GM18508 (cell line): Measurements from ENCODE around the gene GRK5.
A peak's percentile ranks its signal among the peaks of the same experiment; 100 is the strongest.
"Not testable (repeated sequence)": the region's sequence is repeated elsewhere in the genome, so short reads cannot be mapped to it uniquely, and the experiment has no call there.

Experiments used
- ATAC-seq: cut with Tn5 transposase; IDR thresholded peaks from one replicate; pipeline ENCODE4 v1.9.1; 2021; ENCODE audit warnings: moderate number of reproducible peaks; ENCODE audit not compliant: insufficient read depth, unreplicated experiment

GRK5 gene

DNA sequence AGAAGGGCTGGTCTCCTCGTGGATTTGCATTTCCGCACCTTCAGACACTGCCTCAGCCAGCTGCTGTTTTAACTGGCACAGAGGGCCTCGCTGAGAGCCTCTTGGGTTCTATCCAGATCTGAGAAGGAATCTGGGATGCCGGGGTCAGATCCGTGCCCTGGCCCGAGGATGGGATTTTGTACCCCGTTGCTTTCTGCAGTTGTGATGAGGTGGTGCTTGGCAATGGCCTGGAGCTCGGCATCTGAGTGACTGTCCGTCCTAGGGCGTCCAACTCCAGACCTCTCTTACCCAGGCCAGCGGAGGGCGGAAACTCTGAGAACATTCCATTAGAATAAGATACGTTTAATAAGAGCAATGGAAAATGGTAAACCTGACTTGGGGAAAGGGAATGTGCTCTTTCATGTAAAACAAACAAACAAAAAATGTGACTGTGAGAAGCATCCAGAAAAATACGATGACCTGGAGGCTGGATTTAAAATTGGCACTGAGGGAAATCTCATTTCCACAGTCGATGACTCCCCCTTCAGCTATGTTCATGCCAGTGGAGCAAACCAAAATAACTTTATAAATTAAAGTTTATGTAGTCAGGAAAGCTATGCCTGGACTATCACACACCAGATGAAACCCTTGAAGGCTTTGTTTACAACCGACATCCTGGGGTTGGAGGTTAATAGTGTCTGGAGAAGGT, 39.6 kb downstream of the GRK5 start:
- no peak for ATAC-seq

DNA sequence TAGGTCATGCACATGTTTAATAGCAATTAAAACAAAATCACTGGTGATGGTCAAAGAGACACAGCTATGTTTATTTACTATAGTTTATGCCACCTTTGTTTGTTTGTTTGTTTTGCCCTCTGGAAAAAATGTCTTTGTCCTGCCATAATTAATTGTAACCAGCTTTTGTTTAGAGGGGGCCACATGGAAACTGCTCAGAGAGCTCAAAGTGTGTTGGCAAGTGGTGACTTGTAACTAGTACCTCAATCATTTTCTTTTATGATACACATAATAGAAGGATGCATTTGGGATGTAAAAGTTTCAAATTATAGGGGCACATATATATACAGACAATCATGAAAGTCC, 40.2 kb downstream of the GRK5 start:
- no peak for ATAC-seq

DNA sequence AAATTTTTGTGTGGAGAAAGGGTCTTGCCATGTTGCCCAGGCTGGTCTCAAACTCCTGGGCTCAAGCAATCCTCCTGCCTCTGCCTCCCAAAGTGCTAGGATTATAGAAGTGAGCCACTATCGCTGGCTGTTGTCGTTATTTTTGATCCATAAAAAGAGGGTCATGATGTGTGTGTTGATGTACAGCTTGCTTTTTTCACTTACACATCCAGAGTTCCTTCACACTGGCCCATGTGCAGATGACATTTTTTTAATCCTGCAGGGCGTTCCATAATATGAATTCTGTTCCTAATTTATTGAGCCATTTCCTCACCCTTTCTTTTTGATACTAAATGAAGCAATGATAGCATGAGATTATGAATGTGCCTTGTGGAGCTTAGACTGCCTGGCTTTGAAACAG, 40.8 kb downstream of the GRK5 start:
- no peak for ATAC-seq

DNA sequence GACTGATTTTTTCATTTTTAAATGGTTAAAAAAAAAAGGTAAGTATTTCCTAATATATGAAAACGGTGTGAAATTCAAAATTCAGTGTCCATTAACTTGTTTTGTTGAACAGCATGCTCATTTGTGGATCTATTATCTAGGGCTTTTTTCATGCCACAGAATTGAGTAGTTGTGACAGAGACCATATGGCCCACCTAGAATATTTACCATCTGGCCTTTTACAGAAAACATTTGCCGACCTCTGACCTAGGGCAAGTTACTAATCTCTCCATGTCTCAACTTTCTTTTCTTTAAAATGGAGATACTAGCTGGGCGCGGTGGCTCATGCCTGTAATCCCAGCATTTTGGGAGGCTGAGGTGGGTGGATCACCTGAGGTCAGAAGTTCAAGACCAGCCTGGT, 41.3 kb downstream of the GRK5 start:
- no peak for ATAC-seq

DNA sequence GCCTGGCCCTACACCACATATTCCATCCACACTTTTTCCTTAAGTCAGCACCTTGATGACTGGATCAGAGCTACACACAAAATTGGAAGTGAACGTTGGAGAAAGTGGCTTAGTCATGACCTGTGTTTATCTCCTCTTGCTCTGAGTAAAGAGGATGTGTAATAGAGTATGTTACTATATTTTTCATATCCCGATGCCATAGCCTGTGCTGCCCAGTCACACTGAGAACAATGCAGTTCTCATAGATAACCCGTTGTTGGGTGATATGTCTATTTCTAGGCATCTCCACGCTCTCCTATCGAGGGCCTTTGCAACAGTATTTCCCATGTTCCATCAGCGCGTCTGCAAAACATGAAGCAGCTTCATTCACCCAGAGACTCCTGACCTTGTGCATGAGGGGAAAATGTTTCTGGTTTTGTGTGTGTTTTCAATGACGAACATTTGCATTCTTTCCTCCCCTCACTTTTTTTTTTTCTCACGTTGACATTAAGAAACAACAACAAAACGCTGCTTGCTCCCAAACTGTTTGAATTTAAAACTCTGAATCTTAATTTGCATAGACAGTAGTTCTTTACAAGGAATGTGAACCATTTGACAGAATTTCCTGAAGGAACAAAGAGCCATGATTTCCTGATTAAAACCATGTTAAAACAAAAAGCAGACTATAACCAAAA, 43.4 kb downstream of the GRK5 start:
- ATAC-seq, result no peak

DNA sequence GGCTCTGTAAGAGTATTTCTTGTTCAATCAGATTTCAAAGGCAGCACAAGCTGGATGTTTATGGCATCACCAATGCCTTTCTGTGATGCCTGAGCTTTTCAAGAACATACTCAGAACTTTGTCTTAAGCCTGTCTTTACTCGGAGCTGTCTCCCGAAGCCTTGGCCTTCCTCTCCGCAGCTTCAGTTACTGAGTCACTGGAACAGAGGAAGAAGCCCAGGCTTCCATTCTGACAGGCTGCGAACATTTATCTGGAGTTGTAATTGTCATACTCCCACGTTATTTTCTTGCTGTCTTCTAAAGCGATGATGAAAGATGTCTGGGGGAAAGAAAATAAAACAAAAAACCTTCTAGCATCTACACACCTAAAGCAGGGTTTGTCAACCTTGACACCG, 43.9 kb downstream of the GRK5 start:
- no peak for ATAC-seq

DNA sequence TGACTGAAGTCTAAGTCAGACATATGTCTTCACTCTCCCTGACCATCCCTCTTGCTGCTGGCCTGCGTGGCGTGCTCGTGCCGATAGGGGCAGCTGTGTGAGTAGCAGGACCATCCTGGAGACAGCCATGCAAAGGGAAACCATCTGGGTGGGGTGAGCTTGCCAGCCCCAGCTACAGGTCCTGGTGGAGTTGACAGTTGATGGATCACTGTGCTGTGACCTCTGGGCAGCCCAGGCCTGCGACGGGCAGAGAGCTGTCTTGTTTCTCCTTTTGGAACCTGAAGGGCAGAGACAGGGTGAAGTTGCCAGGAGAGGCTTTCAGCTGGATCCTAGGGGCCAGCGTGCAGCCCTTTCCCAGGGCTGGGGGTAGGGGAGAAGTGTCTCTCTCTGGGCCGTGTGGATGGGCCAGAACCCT, 44.7 kb downstream of the GRK5 start:
- ATAC-seq, result no peak

DNA sequence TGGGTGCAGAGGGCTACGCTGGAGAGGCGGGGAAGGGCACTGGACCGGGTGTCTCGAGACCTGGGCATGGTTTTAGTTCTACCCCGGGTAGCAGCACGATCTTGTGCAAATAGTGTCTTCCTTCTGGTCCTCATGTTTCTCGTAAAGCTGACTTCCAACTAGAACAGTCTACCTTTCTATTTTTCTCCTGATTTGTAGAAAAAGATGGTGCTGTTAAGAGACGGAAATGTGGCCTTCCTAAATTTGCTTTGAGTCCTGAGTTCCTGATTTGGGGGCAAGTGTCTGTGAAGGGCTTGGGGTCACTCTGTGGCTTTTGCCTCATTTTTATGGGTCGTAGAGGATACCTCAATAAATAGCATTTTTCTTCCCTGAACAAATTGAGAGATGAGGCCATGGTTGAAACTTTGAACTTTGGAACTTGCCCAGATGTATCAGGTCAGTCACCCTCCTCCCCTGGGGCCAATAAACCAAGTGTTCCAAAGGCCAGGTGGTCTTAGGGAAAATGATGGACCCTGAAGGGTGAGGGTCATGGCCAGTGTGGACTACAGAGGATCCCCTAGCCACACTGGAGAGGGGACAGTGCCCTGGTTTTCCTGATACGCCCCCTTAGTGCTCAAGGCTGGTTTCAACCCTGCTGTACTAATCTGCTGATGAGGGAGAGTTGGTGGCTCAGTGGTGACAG, 45.2 kb downstream of the GRK5 start:
- ATAC-seq, result no peak

DNA sequence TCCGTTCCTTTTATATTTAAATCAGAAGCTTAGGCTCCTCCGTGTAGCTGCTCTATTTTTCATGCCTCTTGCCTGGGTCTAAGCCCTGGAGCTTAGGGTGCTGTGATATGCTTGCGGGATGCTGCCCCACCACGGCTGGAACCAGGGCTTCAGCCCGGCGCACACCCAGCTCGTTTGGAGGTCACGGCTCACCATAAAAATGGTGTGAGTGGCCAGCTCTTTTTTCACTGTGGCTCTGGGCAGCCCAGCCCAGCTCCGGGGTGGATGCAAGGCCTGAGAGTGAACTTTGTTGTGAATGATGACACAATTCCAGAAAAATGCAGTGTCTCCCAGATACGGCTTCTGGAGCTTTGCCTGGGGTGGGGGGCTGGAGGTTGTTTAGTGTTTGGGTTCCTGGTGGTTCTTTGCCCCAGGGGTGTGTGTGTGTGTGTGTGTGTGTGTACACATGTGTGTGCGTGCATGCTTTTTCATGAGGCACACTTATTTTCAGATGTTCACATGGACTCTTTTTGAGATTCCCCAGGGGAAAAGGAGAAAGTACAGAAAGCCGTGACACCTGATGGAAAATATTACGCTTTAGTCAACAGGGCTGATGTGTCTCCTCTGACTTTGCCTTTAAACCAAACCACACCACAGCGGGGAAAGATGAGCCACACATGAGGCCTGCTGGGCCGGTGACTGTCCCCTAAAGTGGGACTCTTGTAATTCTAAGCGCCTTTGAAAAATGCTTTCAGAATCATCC, 46.2 kb downstream of the GRK5 start:
- ATAC-seq, result no peak

DNA sequence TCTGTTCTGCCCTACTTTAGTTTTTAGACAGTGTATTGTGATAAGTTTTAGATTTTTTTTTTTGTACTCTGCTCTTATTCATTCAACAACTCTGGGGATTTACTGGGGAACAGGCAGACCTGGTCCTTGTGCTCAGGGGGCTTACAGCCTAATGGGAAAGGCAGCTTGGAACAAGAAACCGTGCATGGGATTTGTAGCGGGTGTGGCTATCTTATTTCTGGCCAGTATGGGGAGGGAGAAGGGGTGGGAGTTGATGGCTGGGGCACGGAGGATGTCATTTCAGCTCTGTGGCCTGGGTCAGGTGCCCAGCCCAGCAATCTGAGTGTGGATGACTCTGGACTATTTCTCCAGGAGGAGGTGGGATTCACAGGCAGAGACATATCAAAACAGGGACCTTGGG, 47.0 kb downstream of the GRK5 start:
- ATAC-seq, result no peak

DNA sequence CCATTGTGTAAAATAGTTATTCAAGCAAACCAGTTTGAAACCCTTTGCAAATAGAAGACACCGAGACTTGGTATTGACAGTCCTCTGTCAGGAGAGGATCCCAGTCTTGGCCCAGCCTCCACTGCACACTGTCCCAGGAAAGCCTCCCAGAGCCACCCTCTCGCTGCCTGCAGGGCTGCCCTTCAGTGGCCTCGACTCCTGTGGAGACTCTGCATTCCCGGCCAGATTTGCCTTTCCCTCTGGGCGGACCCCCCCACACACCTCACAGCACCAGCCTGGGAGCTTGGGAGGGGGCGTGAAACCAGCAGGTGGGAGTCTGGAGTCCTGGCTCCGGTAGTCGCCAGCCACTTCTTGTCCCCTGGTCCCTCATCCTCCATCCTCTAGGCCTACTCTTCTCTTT, 48.7 kb downstream of the GRK5 start:
- no peak for ATAC-seq

DNA sequence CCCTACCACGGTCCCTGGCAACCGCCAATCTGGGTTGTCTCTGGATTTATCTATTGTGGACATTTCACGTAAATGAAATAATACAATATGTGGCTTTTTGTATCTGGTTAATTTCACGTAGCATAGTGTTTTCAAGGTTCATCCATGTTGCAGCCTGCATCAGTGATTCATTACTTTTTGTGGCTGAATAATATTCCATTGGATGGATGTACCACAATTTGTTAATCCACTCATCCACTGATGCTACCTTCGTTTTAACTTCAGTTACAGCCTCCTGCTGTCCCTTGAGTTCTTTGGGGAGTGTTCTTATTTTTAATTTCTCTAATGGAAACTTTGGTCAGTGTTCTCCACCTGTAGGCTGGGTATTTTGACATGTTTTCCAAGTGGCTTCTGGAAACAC, 49.5 kb downstream of the GRK5 start:
- ATAC-seq, result no peak

DNA sequence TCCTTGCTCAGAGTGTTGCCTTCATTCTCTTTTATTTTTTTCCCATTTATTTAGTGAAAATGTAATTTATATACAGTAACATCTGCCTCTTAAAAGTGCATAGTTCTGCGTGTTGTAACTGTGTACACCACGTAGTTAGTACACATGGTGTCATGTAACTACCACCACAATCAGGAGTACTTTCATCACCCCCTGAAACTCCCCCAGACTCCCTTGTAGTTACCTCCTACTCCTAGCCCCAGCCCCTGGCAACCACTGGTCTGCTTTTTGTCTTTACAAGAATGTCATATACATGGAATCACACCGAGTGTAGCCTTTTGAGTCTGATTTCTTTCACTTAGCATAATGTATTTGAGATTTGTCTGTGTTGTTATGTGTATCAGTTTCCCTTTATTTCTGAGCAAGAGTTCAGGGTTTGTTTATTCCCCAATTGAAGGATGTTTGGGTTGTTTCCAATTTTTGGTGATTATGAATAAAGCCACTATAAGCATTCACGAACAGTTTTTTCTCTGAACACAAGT, 50.6 kb downstream of the GRK5 start:
- no peak for ATAC-seq

DNA sequence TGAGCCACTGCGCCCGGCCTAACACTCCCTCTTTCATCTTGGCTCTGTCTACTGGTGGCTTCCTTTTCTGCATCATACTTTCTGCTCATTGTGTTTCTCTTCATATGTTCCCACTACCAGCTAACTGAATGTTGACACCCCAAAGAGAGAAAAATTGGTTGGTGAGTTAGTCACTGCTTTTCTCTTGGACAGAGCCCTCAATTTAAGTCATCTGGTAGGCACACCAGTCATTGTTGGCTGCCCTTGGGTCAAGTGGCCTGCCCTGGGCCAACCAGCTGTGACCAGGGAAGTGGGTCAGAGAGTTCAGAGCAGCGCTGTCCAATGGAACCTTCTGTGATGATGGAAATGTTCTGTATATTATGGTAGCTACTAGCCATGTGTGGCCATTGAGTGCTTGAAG, 52.0 kb downstream of the GRK5 start:
- ATAC-seq, result no peak

DNA sequence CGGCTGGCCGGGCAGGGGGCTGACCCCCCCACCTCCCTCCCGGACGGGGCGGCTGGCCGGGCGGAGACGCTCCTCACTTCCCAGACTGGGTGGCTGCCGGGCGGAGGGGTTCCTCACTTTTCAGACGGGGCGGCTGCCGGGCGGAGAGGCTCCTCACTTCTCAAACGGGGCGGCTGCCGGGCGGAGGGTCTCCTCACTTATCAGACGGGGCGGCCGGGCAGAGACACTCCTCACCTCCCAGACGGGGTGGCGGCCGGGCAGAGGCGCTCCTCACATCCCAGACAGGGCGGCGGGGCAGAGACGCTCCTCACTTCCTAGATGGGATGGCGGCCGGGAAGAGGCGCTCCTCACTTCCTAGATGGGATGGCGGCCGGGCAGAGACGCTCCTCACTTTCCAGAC, 53.6 kb downstream of the GRK5 start:
- not testable (repeated sequence) for ATAC-seq

DNA sequence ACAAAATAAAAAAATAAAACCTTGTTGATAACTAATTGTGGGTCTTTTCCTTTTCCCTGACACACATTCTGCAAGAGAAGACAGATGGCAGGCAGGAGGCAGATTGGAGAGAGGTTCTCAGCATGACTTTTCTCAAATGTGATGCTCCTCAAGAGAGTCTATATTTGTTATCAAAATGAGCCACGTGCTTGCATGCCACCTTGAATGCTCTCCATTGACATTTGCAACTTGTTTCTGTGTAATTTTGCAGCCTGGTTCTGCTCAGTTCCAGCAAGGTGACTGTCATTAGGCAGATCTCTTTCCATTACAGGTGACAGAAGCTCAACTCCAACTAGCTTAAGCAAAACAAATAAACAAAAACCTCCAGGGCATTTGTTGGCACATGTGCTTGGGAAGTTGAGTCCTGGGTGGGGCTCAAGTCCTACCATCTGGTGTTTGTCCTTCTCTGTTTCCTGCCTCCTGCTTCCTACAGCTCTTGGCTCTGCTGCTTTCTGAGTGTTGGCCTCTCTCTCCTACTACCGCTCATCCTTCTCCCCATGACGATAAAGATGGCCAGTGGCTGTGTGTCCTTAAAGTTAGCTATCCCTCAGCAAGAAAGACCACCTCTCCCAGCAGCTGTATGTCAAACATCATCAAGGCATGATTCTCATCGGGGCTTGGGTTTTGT, 56.7 kb downstream of the GRK5 start:
- no peak for ATAC-seq

DNA sequence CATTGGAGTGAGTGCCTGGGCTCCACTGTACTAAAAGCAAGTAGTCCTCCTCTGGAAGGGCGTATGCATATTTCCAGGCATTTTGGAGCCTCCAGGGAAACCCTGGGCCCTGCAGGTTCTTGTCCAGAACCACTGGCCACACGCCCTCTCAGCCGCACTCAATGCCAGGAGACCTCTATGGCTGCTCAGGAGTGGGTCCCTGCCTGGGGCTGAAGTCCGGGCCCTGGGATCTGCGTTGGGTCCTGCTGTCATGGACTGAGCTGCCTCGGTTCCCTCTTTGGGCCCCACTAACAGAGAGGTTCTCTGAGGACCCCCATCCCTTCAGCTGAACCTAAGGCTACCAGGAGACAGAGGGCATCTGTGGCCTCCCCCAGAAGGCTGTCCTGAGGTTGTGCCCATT, 58.3 kb downstream of the GRK5 start:
- ATAC-seq, result no peak

DNA sequence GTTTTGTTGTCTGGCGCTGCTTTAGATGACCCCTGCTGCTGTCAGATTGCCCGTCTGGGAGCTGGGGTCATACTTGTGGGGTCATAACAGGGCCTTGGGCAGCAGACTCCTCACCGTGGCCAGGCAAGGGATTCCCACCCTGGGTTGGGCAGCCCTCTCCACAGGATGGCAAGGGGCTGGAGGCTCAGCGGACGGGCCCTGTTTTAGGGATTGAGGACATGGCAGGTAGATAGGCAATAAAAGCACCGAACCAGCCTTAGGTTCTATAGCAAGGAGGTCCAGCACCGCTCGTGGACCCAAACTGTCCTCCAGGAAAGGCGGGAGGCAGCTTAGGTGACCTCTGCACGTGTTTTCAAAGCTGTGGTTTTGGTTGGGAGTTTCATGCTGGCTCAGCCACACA, 60.0 kb downstream of the GRK5 start:
- no peak for ATAC-seq

DNA sequence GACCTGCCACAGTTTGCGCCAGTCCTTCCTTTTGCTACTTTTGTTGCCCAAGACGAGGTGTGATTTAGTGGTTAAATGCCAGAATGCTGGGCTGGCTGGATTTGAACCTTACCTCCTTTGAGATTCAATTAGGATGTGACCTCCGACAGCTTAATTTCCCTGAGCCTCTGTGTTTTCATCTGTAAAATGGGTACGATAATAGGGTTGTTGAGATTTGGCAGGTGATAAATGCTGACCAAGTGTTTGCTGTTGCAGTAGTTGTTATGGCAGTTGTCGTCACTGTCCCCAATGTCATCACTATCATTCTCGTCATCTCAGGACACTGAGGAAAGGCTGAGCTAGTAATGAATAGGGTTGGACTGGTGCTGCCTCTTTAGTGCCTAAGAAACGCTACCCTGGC, 61.1 kb downstream of the GRK5 start:
- ATAC-seq, result no peak

DNA sequence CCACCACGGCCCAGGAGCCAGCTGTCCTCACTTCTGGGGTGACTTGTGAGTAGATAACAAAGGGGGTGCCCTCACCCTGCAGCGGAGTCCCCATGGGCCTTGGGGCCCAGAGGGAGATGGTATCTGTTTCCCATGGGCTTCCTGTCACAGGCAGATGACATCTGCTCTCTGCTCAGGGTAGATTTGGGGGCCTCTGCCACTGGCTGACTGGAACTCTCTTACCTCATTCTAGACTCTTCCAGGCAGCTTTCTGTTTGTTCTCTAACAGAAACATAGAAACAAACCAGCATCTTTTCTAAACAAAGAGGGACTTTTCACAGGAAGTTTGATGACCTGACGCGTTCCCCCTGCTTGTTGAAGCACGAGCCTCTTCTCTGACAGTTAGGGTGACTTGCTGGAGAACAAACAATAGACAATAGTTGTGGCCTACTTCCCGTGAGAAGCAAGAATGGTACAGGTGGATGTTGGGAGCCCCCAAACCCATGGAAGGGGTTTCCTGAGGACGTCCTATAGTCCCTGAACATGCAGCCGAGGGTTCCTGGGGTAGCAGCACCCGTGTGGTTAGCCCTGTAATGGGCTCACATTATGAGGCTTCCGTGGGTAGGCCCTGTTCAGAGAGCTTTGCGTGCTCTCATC, 61.6 kb downstream of the GRK5 start:
- ATAC-seq, result peak; percentile 48
